ENCODE data around the gene SMAD7.

SMAD7 gene

GRCh38 chr18:48893608-48894600 lies 56.9 kb downstream of the SMAD7 start:
- no peak for DNase-seq (ENCODE audit: low spot score)

GRCh38 chr18:48893061-48893607 lies 57.6 kb downstream of the SMAD7 start:
- no peak for DNase-seq (ENCODE audit: low spot score)

- no peak for DNase-seq (ENCODE audit: low spot score)
These were observed 58.5 kb downstream of the SMAD7 start for GRCh38 chr18:48892146-48892855.

GRCh38 chr18:48891721-48892120 lies 59.0 kb downstream of the SMAD7 start:
- DNase-seq (ENCODE audit: low spot score): no peak

- no peak for DNase-seq (ENCODE audit: low spot score)
These were observed 60.6 kb downstream of the SMAD7 start for GRCh38 chr18:48889981-48890762.

DNA sequence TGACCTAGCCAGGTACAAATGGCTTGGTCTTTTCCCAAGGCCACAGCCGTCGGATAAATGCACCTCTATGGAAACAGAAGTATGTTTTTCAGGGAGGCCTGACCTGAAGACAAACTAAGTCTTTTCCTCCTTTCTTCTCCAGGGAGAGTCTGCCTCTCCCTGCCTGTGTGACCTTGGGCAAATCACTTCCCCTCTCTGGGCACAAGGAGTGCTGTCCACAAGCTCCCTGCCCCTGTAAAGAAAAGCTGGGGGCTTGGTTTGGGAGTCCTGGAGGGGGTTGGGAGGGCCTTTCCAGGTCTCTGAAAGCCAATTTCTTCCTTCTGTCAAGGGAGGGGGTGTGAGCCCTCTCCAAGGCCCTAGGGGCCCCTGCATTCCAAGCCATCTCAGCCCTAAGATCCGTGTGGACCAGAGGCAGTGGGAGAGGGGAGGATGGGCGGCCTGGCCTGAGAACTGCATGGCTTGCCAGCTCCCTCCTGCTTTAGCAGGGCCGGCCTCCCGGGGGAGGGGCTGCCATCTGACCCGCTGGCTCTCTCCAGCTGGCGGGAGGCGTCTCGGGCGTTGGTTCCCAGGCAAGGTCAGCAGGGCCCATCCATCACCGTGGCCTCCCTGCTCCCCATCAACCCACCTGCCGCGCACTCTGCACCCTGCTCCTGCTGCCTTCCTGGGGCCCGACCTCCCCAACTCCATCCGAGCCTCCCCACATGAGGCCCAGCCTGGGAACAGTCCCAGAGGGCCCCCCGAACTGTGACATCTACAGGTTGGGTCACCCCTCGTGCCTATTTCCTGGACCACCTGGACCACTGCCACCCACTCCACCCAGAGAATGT lies 61.4 kb downstream of the SMAD7 start:
- no peak for DNase-seq (ENCODE audit: low spot score)

- no peak for DNase-seq (ENCODE audit: low spot score)
These were observed 62.0 kb downstream of the SMAD7 start for GRCh38 chr18:48888773-48889080.

DNA sequence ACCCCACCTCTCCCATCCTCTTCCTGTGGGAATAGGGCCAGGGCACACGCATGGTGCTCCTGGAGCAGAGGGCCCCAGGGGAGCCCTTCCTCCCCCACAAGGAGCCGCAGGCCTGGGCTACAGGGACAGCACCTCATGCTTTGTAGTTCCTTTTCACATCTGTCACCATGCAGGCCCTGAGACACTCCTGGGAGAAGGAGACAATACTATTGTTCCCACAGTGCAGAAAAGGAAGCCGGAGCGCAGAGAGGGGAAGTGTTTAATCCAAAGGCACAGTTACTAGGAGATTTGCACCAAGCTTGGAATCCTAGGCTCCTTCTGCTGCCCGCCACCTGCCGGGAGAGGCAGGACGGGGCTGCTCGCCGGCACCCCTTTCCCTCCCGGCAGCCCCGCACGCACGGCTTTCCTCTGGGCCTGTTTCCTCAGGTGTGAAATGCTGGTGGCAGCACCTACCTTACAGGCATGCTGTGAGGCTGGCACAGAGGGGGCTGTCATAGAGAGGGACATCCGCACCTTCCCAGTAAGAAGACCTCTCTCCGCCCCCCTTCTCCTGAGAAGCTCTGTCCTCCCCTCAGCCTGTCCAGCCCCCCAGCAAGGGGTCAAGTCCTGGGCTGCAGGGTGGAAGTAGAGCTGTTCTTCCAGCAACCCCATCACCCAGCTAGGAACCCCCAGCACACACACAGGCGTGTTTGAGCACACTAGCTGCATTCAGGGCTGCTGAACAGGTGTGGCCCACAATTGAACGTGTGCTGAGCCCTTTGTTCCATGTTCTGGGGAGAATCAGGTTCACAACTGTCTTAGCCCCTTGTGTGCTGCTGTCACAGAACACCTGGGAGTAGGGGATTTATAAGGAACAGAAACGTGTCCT lies 62.6 kb downstream of the SMAD7 start:
- DNase-seq (ENCODE audit: low spot score): no peak

DNA sequence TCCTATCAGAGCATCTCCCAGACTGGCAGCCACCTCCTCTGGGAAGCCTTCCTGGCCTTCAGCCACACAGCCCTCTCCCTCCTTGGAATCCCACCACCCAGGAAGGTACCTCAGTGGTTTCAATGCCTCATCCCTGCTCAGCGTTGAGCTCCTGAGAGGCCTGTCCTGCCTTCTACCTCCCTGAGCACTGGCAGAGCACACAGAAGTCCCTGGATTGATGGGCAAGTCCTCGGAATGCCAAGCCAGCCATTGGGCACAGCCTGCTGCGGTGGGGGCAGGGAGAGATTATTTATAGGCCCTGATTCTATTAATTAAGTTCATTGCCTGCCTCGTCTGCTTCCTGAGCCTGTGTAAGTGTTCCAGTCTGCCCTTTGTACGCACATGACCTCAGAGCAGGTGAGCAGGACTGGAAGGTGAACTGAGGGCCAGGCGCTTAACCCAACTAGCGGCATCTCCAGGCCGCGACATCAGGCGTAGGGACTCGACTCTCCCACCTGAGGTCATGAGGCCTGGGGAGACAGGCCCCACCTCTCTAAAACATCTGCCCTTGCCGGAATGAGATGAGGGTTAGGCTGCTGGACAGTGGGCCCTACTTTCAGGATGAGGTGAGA lies 63.4 kb downstream of the SMAD7 start:
- no peak for DNase-seq (ENCODE audit: low spot score)

DNA sequence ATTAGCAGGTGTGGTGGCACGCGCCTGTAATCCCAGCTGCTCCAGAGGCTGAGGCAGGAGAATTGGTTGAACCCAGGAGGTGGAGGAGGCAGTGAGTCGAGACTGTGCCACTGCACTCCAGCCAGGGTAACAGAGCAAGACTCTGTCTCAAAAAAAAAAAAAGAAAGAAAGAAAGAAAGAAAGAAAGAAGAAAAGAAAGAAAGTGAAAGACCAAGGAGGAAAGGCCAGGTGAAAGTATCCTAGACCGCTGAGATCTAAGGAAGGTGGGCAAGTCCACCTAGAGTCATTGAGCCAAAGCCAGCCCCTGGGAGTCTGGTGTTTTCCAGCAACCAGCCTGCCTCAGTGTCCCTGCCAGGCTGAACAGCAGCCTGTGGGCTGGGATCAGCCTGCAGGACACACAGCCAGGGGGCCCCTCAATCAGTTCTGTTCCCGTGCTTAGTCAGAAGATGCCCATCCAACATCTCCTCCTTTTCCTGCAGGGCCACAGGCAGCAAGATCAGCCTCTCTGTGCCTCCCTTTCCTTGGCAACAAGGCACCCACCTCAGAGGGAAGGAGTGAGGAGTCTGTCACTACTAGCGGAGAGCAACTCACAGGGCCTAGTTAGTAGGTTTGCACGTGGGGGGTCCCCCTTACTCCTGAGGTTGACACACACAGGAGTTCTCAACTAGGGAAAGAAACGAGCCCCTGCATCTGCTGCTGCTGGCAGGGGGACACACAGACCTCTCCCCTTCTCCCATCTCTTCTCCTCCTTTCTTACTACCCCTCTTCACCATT lies 64.1 kb downstream of the SMAD7 start:
- no peak for DNase-seq (ENCODE audit: low spot score)

- no peak for DNase-seq (ENCODE audit: low spot score)
These were observed 64.8 kb downstream of the SMAD7 start for GRCh38 chr18:48885924-48886400.

GRCh38 chr18:48885266-48885923 lies 65.4 kb downstream of the SMAD7 start:
- DNase-seq (ENCODE audit: low spot score): no peak

DNA sequence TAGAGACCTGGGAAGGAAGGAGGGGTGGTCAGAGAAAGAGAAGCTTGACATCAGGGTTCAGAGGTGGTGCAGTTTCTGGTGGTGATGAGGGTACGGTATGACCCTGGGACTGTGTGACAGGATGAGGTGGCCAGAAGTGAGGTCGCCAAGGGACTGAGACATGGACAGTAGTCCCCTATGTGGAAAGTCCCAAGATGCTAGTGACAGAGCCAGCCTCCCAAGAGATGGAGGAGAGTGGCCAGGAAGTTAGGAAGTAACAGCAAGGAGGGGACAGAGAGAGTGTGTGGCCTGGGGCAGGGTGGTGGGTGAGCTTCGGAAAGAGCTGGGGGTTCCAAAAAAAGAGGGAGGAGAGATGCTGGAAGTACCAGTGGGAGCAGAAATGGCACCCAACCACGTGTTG lies 66.0 kb downstream of the SMAD7 start:
- no peak for DNase-seq (ENCODE audit: low spot score)

GRCh38 chr18:48884306-48884705 lies 66.5 kb downstream of the SMAD7 start:
- no peak for DNase-seq (ENCODE audit: low spot score)

GRCh38 chr18:48882379-48882778 lies 68.4 kb downstream of the SMAD7 start:
- no peak for DNase-seq (ENCODE audit: low spot score)

GRCh38 chr18:48880931-48881330 lies 69.8 kb downstream of the SMAD7 start:
- DNase-seq (ENCODE audit: low spot score): no peak

DNA sequence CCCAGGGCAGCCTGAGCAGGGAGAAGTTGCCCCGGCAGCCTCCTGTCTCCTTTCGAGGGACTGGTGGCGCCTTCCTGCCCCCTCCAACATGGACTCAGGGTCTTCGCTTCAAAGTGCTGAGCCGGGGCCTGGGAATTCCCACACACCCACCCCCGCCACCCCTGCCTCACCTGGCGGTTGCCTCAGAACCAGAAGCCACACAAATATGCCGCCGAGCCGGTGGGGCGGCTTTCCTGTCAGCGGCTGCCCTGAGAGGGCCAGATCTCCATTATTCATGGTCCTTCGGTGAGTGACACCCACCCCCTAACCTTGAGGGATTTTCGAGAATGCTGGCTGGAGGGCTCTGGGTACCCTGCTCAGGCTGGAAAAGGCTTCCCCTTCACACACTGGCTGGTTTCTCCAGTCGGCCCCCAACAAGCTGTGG lies 71.7 kb downstream of the SMAD7 start:
- no peak for DNase-seq (ENCODE audit: low spot score)

DNA sequence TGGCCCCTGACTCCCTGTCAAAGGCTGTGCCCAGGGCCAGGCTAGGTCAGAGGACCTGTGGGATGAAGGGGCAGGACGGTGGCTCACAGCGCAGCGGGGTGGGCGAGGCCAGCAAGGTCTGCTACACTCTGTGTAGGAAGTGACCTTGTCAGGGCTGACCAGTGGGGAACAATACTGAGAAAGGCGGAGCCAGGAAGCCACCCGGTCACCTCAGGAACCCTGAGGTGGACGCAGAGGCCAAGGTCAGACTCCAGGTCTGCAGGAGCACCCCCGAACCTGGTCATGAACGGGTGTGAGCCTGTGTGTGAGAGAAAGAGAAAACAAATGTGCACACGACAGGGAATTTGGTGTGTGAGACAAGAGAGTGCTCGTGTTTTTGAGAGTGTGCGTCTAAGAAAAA lies 72.3 kb downstream of the SMAD7 start:
- DNase-seq (ENCODE audit: low spot score): no peak

All from RKO (cell line).